GM21723 (cell line): ENCODE results near the gene LRCH1.

Source experiments
- ATAC-seq: cut with Tn5 transposase; IDR thresholded peaks from one replicate; pipeline ENCODE4 v1.9.1; 2021; ENCODE audit warnings: mild to moderate bottlenecking, moderate library complexity; ENCODE audit not compliant: unreplicated experiment

The LRCH1 gene

GRCh38 chr13:46683676-46684260 is 130.8 kb downstream of the LRCH1 start:
- no peak for ATAC-seq

DNA sequence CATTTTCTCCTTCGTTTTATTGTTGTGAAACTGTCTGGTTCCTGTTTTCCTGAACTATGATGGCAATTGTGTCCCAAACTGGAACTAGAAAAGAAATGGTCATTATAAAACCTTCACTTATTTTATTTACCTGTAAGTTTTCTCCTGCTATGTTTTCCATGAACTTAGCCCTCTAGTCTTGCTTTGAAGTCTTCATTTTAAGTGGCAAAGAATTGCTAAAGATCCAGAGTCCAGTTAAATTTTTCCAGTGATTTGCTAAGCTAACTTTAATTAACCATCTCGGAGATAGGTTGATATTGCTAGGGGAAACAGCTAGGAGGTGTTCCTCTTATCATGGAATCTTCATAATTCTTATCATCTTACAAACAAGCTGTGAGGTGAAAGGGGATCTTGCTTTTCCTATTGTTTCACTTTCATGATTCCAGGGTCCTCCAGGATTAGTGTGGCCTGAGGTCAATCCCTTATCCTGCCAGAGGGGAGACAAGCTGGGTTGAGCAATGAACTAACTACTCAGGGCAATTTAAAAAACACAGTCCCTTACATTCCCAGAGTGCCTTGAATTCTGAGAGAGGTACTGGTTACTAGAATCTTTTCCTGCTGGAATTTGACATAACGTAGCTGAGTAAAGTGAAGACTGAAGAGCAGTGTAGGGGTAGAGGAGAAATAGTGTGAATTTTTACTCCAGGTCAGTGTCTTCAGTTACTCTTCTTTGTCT is 131.5 kb downstream of the LRCH1 start:
- ATAC-seq = no peak

- no peak for ATAC-seq
Observed at GRCh38 chr13:46685006-46685730, 132.2 kb downstream of the LRCH1 start.

GRCh38 chr13:46686171-46686570 is 133.2 kb downstream of the LRCH1 start:
- ATAC-seq = no peak

DNA sequence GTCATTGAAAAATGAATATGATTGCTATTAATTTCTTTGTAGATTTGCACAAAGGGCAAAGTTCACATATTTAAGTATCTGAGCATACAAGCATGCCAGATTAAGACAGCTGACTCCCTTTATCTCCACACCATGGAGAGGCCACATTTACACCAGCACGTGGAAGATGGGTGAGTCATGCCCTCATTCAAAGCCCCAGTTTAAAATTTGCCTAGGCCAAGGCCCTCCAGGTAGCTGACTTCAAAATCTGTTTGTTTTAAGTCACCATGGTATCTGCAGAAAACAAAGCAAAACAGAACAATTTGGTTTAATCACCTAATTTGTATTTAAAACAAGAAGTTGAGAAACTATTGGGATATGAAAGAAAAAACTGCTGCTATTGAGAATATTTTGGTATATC is 134.8 kb downstream of the LRCH1 start:
- no peak for ATAC-seq

DNA sequence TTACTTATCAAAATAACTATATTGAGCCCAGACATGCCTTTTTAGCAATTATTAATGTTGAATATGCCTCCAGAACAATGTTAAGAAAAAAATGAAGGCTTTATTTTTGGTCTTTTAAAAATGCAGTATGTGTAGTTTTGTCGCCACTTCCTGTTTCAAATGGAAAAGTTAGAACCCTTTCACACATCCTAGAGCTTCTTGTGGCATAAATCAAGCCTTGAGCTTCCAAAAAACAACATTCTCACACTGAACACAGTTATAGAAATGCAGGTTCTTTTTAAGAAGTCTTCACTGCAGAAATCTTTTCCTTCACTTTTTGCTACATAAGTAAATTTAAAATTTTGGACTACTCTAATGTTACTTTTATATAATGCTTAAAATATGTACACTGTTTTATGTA is 135.3 kb downstream of the LRCH1 start:
- no peak for ATAC-seq

GRCh38 chr13:46698014-46698413 is 145.0 kb downstream of the LRCH1 start:
- no peak for ATAC-seq

- ATAC-seq = no peak
Observed at GRCh38 chr13:46698910-46699460, 146.0 kb downstream of the LRCH1 start.

DNA sequence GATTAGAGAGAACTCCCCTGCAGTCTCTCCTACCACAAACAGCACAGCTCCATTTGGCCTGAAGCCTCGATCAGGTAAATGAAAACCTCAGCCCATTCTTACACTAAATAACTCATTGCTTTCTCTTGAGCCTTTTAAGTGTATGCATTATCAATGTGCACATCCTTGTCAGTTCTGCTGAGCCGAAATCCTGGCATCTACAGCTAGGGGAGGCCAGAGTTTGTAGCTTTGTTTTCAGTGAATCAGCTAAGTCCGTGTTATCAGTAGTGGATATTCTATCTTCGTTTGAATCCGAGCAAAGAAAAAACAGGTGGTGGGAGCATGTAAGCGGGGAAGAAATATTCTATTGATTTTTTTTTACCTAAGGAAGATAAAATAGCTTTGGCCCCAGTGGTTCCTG is 159.6 kb downstream of the LRCH1 start:
- no peak for ATAC-seq

- ATAC-seq = no peak
Observed at GRCh38 chr13:46715363-46715762, 162.4 kb downstream of the LRCH1 start.

DNA sequence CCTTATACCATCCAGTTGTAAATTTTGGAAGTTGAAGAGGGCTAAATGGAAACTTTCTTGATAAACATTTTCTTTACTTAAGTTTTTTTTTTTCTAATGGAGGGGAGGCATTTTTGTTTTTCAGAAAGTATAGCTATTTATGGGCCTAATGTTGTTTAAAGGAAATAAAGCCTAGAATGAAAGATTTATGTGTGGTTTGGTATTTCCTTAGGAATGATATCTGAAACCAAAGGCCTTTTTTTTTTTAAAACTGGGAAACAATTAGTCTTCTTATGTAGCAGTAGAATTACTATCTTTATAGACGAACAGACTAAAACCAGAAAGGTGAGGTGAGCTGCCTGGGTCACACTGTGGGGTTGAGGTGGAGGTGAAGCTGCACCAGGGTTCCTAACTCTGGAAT is 163.9 kb downstream of the LRCH1 start:
- no peak for ATAC-seq

- no peak for ATAC-seq
Observed at GRCh38 chr13:46717275-46717674, 164.3 kb downstream of the LRCH1 start.

DNA sequence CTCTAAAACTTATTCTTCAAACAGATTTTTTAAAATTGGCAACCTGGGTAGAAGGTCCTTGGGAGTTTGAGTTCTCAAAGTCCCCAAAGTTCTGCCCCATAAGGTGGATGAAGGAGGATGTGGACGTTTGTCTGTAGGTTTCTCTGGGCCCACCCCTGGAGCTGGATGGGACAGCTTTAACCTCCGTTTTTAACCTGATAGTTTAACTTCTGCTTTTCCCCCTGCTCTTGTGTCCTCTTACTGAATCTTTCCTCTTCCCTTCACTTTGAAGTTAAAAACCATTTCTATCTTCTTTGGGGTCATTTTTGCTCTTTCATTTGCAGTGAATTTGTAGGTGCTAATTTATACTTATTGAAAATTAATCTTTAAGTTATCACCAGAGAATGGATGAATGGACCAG is 164.9 kb downstream of the LRCH1 start:
- ATAC-seq = no peak

DNA sequence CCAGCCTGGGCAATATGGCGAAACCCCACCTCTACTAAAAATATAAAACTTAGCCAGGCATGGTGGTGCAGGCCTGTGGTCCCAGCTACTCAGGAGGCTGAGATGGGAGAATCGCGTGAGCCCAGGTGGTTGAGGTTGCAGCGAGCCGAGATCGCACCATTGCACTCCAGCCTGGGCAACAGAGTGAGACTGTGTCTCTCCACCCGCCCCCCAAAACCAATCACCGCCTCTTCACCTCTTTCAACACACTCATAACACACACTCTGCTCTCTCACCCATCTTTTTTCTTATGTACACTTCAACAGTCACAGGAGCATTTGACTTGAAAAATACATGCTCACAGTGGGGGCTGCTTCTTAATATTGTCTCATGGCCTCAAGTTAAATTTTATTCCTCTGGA is 167.2 kb downstream of the LRCH1 start:
- ATAC-seq = peak; percentile 64

- no peak for ATAC-seq
Observed at GRCh38 chr13:46721054-46721453, 168.1 kb downstream of the LRCH1 start.

DNA sequence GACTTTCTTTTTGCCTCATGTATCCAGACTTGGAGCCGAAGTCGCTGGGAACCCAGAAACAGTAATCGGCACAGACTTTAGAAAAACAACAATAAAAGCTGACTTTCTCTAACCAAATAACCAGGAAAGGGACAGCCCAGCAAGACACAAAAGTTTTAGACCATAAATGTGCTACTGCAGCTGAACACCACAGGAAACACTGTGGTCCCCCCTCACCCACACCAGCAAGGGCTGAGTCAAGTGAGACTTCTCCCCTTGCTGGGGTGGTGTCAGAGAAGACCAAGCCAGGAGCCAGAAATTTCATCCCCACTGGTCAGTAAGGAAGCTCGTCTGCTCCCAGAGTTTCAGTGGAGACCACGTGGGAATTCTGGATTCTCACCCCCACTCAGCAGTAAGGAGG is 173.4 kb downstream of the LRCH1 start:
- no peak for ATAC-seq

DNA sequence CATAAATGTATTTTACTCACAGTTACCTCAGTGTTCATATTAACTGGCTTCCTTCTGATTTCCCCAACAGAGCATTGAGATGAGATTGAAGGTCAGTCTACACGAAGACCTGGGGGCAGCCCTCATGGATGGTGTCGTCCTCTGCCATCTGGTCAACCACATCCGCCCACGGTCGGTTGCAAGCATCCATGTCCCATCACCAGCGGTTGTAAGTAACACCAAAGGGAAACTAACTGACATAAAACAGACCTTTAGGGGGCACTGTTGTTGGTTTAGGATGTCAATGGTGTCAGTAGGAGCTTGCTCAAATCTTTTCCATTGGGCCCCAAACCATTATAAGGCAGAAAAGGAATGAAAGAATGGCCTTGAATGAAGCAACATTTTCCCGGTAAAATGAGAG is 175.8 kb downstream of the LRCH1 start:
- ATAC-seq = no peak

DNA sequence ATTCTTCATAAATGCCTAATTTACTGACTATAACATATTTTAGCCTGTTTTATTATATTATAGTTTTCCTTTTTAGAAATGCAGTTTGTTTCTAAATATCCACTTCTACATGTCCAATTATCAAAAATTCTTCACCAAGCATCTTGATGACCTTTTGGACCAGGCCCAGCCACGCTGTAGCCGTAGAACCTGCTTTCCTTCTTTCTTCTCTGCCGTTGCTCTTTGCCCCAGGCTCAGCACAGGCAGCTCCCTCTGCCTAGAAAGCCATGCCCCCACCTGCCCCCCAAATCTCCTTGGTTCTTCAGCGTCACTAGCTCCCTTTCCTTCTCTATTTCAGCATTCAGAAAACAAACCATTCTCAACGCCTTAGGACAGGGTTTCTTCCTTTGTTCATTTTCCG is 178.6 kb downstream of the LRCH1 start:
- ATAC-seq = no peak

GRCh38 chr13:46735425-46735824 is 182.5 kb downstream of the LRCH1 start:
- no peak for ATAC-seq

DNA sequence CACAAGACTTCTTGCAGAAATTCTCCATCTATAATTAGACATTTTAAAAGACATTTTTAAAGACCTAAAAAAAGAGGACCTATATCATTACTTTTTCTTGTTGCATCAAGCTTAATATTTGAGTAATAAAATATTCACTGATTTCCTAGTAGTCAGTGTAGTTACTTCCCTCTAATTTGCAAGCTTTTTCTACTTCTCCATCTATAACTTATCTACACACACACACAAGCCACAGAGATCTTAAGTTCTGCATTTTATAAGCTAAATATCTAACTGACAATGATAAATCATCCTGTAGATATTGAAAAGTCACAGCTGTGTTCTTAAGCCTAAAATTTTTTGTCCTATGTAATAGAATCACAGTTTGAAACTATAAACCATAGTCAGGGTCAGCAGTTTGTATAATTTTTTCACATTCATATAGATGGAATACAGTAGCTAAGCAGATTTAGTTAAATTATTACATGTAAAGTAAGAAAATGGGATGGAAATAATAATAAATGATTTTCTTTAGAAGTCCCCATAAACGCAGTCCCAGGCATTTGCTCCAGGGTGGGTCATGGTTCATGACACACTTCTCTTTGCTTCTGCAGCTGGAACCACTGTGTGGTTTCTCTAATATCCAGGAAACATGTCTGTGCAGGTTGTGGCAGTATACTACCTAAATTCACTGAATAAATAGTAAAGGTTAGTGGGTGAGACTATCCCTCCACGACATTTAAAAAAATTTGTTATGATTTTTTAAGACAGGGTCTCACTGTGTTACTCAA is 183.8 kb downstream of the LRCH1 start:
- ATAC-seq = no peak

DNA sequence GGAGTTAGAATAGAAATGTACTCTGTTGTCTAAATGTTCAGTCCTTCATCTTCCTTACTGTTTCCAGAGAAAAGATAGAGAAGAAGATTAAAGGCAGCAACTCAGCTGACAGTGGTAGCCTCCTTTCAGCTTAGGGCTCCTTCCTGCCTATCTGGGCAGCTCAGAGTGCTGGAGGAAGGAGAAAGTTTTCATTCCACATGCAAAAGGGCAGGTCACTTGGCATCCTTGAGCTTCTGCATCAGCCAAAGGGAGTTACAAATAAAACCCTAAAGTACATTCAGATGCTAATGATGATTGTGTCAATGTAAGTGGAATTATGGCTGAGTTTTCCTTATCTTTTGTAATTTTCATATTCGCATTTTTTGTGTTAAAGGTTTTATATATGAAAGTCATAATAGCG is 185.1 kb downstream of the LRCH1 start:
- ATAC-seq = no peak
